HepG2 (cell line): ENCODE measurements around the gene HOXA6. TPM values are rescaled to one million over a fixed set of nuclear protein-coding genes. Genes with fewer than 3 reads are reported as not detected.

ENCODE experiments used
- CREB1 ChIP-seq, 2 experiments: fragments of 450-650 bp in 1 of 2; IDR thresholded peaks; 2 replicates each; pipeline ENCODE4 v1.6.1; 2016 to 2017; ENCODE audit warnings: control low read depth in 1 of 2, mild to moderate bottlenecking in 1 of 2, missing compliant biosample characterization in 1 of 2, missing genetic modification characterization in 1 of 2
- GABPB1 ChIP-seq: IDR thresholded peaks from 2 replicates; pipeline ENCODE4 v1.6.1; 2016; ENCODE audit warnings: mild to moderate bottlenecking, missing genetic modification reagents, moderate library complexity, missing compliant biosample characterization
- GFI1 ChIP-seq: sonication (generic); formaldehyde crosslinking; IDR thresholded peaks from 2 replicates; pipeline ENCODE4 v1.5.0; 2020; ENCODE audit warnings: missing genetic modification reagents, mild to moderate bottlenecking, borderline replicate concordance
- HOXA3 ChIP-seq: sonication (generic); formaldehyde crosslinking; IDR thresholded peaks from 2 replicates; pipeline ENCODE4 v1.5.0; 2020; ENCODE audit warnings: missing genetic modification reagents
- KDM1A ChIP-seq: IDR thresholded peaks from 2 replicates; pipeline ENCODE4 v1.6.1; 2016; ENCODE audit warnings: missing compliant biosample characterization
- KMT2B ChIP-seq: IDR thresholded peaks from 2 replicates; pipeline ENCODE4 v1.6.1; 2016; ENCODE audit warnings: missing genetic modification reagents, missing compliant biosample characterization
- PHB2 ChIP-seq: fragments of 450-650 bp; IDR thresholded peaks from 2 replicates; pipeline ENCODE4 v1.6.1; 2018; ENCODE audit not compliant: partially characterized antibody
- SALL1 ChIP-seq: sonication (generic); formaldehyde crosslinking; IDR thresholded peaks from 2 replicates; pipeline ENCODE4 v1.8.0; 2022; ENCODE audit warnings: mild to moderate bottlenecking, missing genetic modification reagents
- SMAD9 ChIP-seq: sonication (generic); formaldehyde crosslinking; IDR thresholded peaks from 2 replicates; pipeline ENCODE4 v1.5.1; 2020; ENCODE audit warnings: mild to moderate bottlenecking, missing genetic modification reagents
- SOX13 ChIP-seq, 3 experiments: fragments of 450-650 bp in 1 of 3; sonication (generic) in 1 of 3; formaldehyde crosslinking in 1 of 3; IDR thresholded peaks in 2 of 3; conservative IDR thresholded peaks in 1 of 3; 2 replicates each; pipeline versions ENCODE4 v1.5.0 to v1.6.1; 2016 to 2020; ENCODE audit warnings: antibody characterized with exemption in 1 of 3, mild to moderate bottlenecking in 1 of 3, missing compliant biosample characterization in 1 of 3, missing genetic modification reagents in 1 of 3, moderate library complexity in 1 of 3
- STAT5B ChIP-seq: sonication (generic); formaldehyde crosslinking; IDR thresholded peaks from 2 replicates; pipeline ENCODE4 v1.4.0; 2020; ENCODE audit warnings: missing genetic modification reagents
- TEAD2 ChIP-seq: sonication (generic); formaldehyde crosslinking; IDR thresholded peaks from 2 replicates; pipeline ENCODE4 v1.9.0; 2021; ENCODE audit warnings: missing genetic modification reagents
- TEAD3 ChIP-seq: optimal IDR thresholded peaks from 2 replicates; pipeline ENCODE3; 2016; ENCODE audit warnings: borderline replicate concordance
- TOPORS ChIP-seq: sonication (generic); formaldehyde crosslinking; IDR thresholded peaks from 2 replicates; pipeline ENCODE4 v1.8.0; 2023; ENCODE audit warnings: mild to moderate bottlenecking, missing genetic modification reagents
- ZBTB7A ChIP-seq: sonication (generic); formaldehyde crosslinking; IDR thresholded peaks from 2 replicates; pipeline ENCODE4 v1.8.0; 2022; ENCODE audit warnings: mild to moderate bottlenecking, missing genetic modification reagents
- ZFP37 ChIP-seq: sonication (generic); formaldehyde crosslinking; IDR thresholded peaks from 2 replicates; pipeline ENCODE4 v1.4.0; 2020; ENCODE audit warnings: missing genetic modification reagents, borderline replicate concordance
- ZNF207 ChIP-seq: fragments of 450-650 bp; IDR thresholded peaks from 2 replicates; pipeline ENCODE4 v1.6.1; 2016; ENCODE audit warnings: antibody characterized with exemption, borderline replicate concordance
- ZNF230 ChIP-seq: sonication (generic); formaldehyde crosslinking; IDR thresholded peaks from 2 replicates; pipeline ENCODE4 v1.4.0; 2020; ENCODE audit warnings: mild to moderate bottlenecking, missing genetic modification reagents
- ZNF275 ChIP-seq: sonication (generic); formaldehyde crosslinking; IDR thresholded peaks from 2 replicates; pipeline ENCODE4 v1.8.0; 2022; ENCODE audit warnings: missing genetic modification reagents, mild to moderate bottlenecking, inconsistent platforms, borderline replicate concordance
- ZNF703 ChIP-seq: sonication (generic); formaldehyde crosslinking; IDR thresholded peaks from 2 replicates; pipeline ENCODE4 v1.5.1; 2020; ENCODE audit warnings: missing genetic modification reagents, mild to moderate bottlenecking, moderate library complexity, borderline replicate concordance
- ZNF704 ChIP-seq: sonication (generic); formaldehyde crosslinking; IDR thresholded peaks from 2 replicates; pipeline ENCODE4 v1.8.1; 2023; ENCODE audit warnings: mild to moderate bottlenecking, inconsistent platforms, moderate library complexity, missing genetic modification reagents, borderline replicate concordance
- polyA plus RNA-seq, 8 experiments: library from polyadenylated mRNA; depleted of rRNA in 3 of 8; stranded (reverse) in 7 of 8; unstranded in 1 of 8; fragments of >200 nt; fragmentation: Illumina TruSeq in 4 of 8; extraction: Trizol in 4 of 8; gene quantifications; 2 replicates each; pipeline versions ENCODE4 v1.2.1 to v1.2.3, GENCODE V29; 2011 to 2016; ENCODE audit warnings: low read depth in 4 of 8, missing spikeins in 1 of 8, mixed read lengths in 1 of 8; ENCODE audit not compliant: insufficient read depth in 1 of 8
- total RNA-seq, 5 experiments: library from RNA; depleted of rRNA; stranded (reverse); fragments of >200 nt; fragmentation: Illumina TruSeq; extraction: Trizol; gene quantifications; 2 replicates each; pipeline ENCODE4 v1.2.3, GENCODE V29; 2016; ENCODE audit warnings: low read depth in 1 of 5
- TF ChIP-seq, protein P1 (sequence below): sonication (generic); formaldehyde crosslinking; IDR thresholded peaks from 2 replicates; pipeline ENCODE4 v1.4.0; 2020; ENCODE audit warnings: mild to moderate bottlenecking, missing genetic modification reagents

HOXA6 gene
- total and polyA plus RNA-seq, 2 of the 13 experiments (the other 11 are each of a cell fraction or from before 2014, with no cell fraction given): 1.3 to 1.5 TPM

GRCh38 chr7:27130540-27131389 is 16.8 kb downstream of the HOXA6 start, which contains the start of gene HOXA4 (continued):
- peak; percentile 81; the same call in 1 of the 2 replicates for TF ChIP-seq ZNF704 (CRISPR knock-in tag)
- TF ChIP-seq, protein P1, sequence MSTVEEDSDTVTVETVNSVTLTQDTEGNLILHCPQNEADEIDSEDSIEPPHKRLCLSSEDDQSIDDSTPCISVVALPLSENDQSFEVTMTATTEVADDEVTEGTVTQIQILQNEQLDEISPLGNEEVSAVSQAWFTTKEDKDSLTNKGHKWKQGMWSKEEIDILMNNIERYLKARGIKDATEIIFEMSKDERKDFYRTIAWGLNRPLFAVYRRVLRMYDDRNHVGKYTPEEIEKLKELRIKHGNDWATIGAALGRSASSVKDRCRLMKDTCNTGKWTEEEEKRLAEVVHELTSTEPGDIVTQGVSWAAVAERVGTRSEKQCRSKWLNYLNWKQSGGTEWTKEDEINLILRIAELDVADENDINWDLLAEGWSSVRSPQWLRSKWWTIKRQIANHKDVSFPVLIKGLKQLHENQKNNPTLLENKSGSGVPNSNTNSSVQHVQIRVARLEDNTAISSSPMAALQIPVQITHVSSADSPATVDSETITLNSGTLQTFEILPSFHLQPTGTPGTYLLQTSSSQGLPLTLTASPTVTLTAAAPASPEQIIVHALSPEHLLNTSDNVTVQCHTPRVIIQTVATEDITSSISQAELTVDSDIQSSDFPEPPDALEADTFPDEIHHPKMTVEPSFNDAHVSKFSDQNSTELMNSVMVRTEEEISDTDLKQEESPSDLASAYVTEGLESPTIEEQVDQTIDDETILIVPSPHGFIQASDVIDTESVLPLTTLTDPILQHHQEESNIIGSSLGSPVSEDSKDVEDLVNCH: peak; percentile 67; the same call in 1 of the 2 replicates
- TF ChIP-seq HOXA3 (CRISPR knock-in tag): peak; percentile 73
- TF ChIP-seq ZNF275: no peak; the same call in 1 of the 2 replicates
- TF ChIP-seq GABPB1 (CRISPR knock-in tag): peak; percentile 86
- TF ChIP-seq SMAD9 (CRISPR knock-in tag): 0 out of 2 replicates have a peak, but pooled peaks have one; percentile 39
- no peak for TF ChIP-seq STAT5B (CRISPR knock-in tag)
- TF ChIP-seq TEAD3: peak; percentile 70
- TF ChIP-seq ZBTB7A (CRISPR knock-in tag): peak; percentile 69
- TF ChIP-seq KDM1A (CRISPR knock-in tag): peak; percentile 52; the same call in 1 of the 2 replicates
- peak; percentile 73; the same call in 1 of the 2 replicates for TF ChIP-seq KMT2B (CRISPR knock-in tag)
- peak; percentile 16; the same call in 1 of the 2 replicates for TF ChIP-seq TOPORS (CRISPR knock-in tag)
- 0 out of 2 replicates have a peak, but pooled peaks have one; percentile 12 for TF ChIP-seq CREB1 (IDR thresholded peaks at IDR 0.05)
- TF ChIP-seq CREB1 (CRISPR knock-in tag; IDR thresholded peaks at IDR 0.05): no peak
- no peak for TF ChIP-seq ZNF207
- peak; percentile 82 for TF ChIP-seq SALL1 (CRISPR knock-in tag)
- 0 out of 2 replicates have a peak, but pooled peaks have one; percentile 52 for TF ChIP-seq ZNF230 (CRISPR knock-in tag)
- 0 out of 2 replicates have a peak, but pooled peaks have one; percentile 33 for TF ChIP-seq TEAD2
- TF ChIP-seq ZNF703 (CRISPR knock-in tag): peak; percentile 58; the same call in 1 of the 2 replicates
- peak; percentile 65; the same call in 1 of the 2 replicates for TF ChIP-seq GFI1 (CRISPR knock-in tag)
- TF ChIP-seq SOX13 (IDR thresholded peaks at IDR 0.05): no peak
- peak in 1 of 2 experiments; percentile 51; a peak in 1 of 4 replicates for TF ChIP-seq SOX13 (CRISPR knock-in tag; conservative IDR thresholded peaks at IDR 0.05 in 1 of 2, IDR thresholded peaks at IDR 0.05 in 1 of 2)
- TF ChIP-seq PHB2: no peak
- TF ChIP-seq ZFP37 (CRISPR knock-in tag): peak; percentile 52; the same call in 1 of the 2 replicates
